ENCODE data around the gene PIPOX. TPM values are rescaled to one million over a fixed set of nuclear protein-coding genes. Genes with fewer than 3 reads are reported as not detected.

PIPOX gene
- total RNA-seq, 1 donor from 2014 or later = 2.8 TPM

- DNase-seq (ENCODE audit: low spot score) = no peak
Observed at GRCh38 chr17:29048440-29049368, 5.8 kb downstream of the PIPOX start.

GRCh38 chr17:29049541-29050145 is 6.7 kb downstream of the PIPOX start:
- DNase-seq (ENCODE audit: low spot score) = no peak

GRCh38 chr17:29050176-29050575 is 7.2 kb downstream of the PIPOX start:
- no peak for DNase-seq (ENCODE audit: low spot score)

GRCh38 chr17:29051194-29051593 is 8.3 kb downstream of the PIPOX start:
- no peak for DNase-seq (ENCODE audit: low spot score)

GRCh38 chr17:29051731-29052130 is 8.8 kb downstream of the PIPOX start:
- no peak for DNase-seq (ENCODE audit: low spot score)

- DNase-seq (ENCODE audit: low spot score) = no peak
Observed at GRCh38 chr17:29054835-29055234, 11.9 kb downstream of the PIPOX start.

GRCh38 chr17:29057361-29057760 is 14.4 kb downstream of the PIPOX start:
- DNase-seq (ENCODE audit: low spot score) = no peak

- DNase-seq (ENCODE audit: low spot score) = no peak
Observed at GRCh38 chr17:29058391-29058790, 15.4 kb downstream of the PIPOX start.

- no peak for DNase-seq (ENCODE audit: low spot score)
Observed at GRCh38 chr17:29059281-29059680, 16.3 kb downstream of the PIPOX start.

- no peak for DNase-seq (ENCODE audit: low spot score)
Observed at GRCh38 chr17:29060475-29060874, 17.5 kb downstream of the PIPOX start.

GRCh38 chr17:29061036-29061435 is 18.1 kb downstream of the PIPOX start:
- no peak for DNase-seq (ENCODE audit: low spot score)

- no peak for DNase-seq (ENCODE audit: low spot score)
Observed at GRCh38 chr17:29062215-29062614, 19.3 kb downstream of the PIPOX start.

- DNase-seq (ENCODE audit: low spot score) = no peak
Observed at GRCh38 chr17:29063992-29064391, 21.1 kb downstream of the PIPOX start.

- no peak for DNase-seq (ENCODE audit: low spot score)
Observed at GRCh38 chr17:29066047-29066446, 23.1 kb downstream of the PIPOX start.

GRCh38 chr17:29066606-29067005 is 23.7 kb downstream of the PIPOX start:
- DNase-seq (ENCODE audit: low spot score) = no peak

- DNase-seq (ENCODE audit: low spot score) = no peak
Observed at GRCh38 chr17:29068818-29069217, 25.9 kb downstream of the PIPOX start.

- DNase-seq (ENCODE audit: low spot score) = no peak
Observed at GRCh38 chr17:29069526-29070041, 26.6 kb downstream of the PIPOX start.

GRCh38 chr17:29070308-29070707 is 27.4 kb downstream of the PIPOX start:
- no peak for DNase-seq (ENCODE audit: low spot score)

GRCh38 chr17:29070781-29071180 is 27.8 kb downstream of the PIPOX start:
- no peak for DNase-seq (ENCODE audit: low spot score)

GRCh38 chr17:29071303-29071702 is 28.4 kb downstream of the PIPOX start:
- no peak for DNase-seq (ENCODE audit: low spot score)

GRCh38 chr17:29073045-29073444 is 30.1 kb downstream of the PIPOX start:
- no peak for DNase-seq (ENCODE audit: low spot score)

- no peak for DNase-seq (ENCODE audit: low spot score)
Observed at GRCh38 chr17:29073520-29073919, 30.6 kb downstream of the PIPOX start.

GRCh38 chr17:29074488-29074887 is 31.5 kb downstream of the PIPOX start:
- no peak for DNase-seq (ENCODE audit: low spot score)

Data from ureter (tissue), 1 donor.